GM13977 (cell line): Measurements from ENCODE around the gene GYS1.
"Not testable (repeated sequence)": the region's sequence is repeated elsewhere in the genome, so short reads cannot be mapped to it uniquely, and the experiment has no call there.

Source experiments
- DNase-seq: peaks from one replicate; pipeline ENCODE4 v3.0.0; 2012; ENCODE audit warnings: low spot score
- CTCF ChIP-seq: IDR thresholded peaks from 2 replicates; pipeline ENCODE4 v1.5.1; 2012; ENCODE audit warnings: mild to moderate bottlenecking, control low read depth; ENCODE audit not compliant: insufficient read depth; ENCODE audit errors: extremely low read depth, missing control alignments
- in situ Hi-C: fragments of 300-500 bp; cut with MboI; formaldehyde crosslinking; loops from one replicate; pipeline ENCODE4 v1.12.0; 2022; ENCODE audit warnings: low sequenced_read_pairs, low pct_unique_long_range_greater_than_20kb, mixed read lengths, inconsistent platforms; ENCODE audit not compliant: unreplicated experiment

The GYS1 gene

GRCh38 chr19:48920949-48921348 lies 72.2 kb downstream of the GYS1 start:
- no peak for DNase-seq
- in situ Hi-C loops = no loop called here
- TF ChIP-seq CTCF = no peak

GRCh38 chr19:48919271-48919670 lies 73.8 kb downstream of the GYS1 start:
- DNase-seq, in situ Hi-C loops: not testable (repeated sequence)

- in situ Hi-C loops = no loop called here
- no peak for TF ChIP-seq CTCF
- DNase-seq = no peak
These were observed 74.3 kb downstream of the GYS1 start for GRCh38 chr19:48918801-48919247.
